H1 (cell line): ENCODE measurements around the gene GNAS. TPM values are rescaled to one million over a fixed set of nuclear protein-coding genes. Genes with fewer than 3 reads are reported as not detected.

Experiments
- CTCF ChIA-PET: fragments of 300-600 bp; sonication (Branson Sonifier 250); formaldehyde crosslinking; loops from one replicate; lab custom pipeline; 2021; ENCODE audit not compliant: partially characterized antibody; lab: Charles Lee
- POLR2A ChIA-PET: fragments of 300-600 bp; sonication (Branson Sonifier 250); formaldehyde crosslinking; loops from one replicate; lab custom pipeline; 2021; ENCODE audit warnings: inconsistent platforms; ENCODE audit not compliant: partially characterized antibody; lab: Charles Lee
- DNase-seq, 2 experiments: peaks; one replicate each; pipeline versions ENCODE4 v3.0.0 to v3.0.0-alpha.2; 2010 to 2022; ENCODE audit warnings: low spot score in 2 of 2, low read depth in 1 of 2, mixed read lengths in 1 of 2
- FAIRE-seq: peaks from 2 replicates; lab custom pipeline; 2011; peaks lifted over from hg19 to GRCh38; lab: Jason Lieb, UNC
- H2AFZ ChIP-seq: 2 replicates; pipeline ENCODE4 v1.8.1; 2012; ENCODE audit warnings: low read length, inconsistent platforms
- H2AK5ac ChIP-seq: 2 replicates; pipeline ENCODE4 v1.6.1; 2013; ENCODE audit warnings: low read depth, low read length
- H2BK120ac ChIP-seq: replicated peaks from 2 replicates; pipeline ENCODE3; 2013; ENCODE audit warnings: low read depth, low read length, inconsistent platforms
- H2BK12ac ChIP-seq: 2 replicates; pipeline ENCODE4 v1.6.1; 2013; ENCODE audit warnings: low read depth, low read length
- H2BK15ac ChIP-seq: 2 replicates; pipeline ENCODE4 v1.6.1; 2013; ENCODE audit warnings: low read length
- H2BK20ac ChIP-seq: 2 replicates; pipeline ENCODE4 v1.6.1; 2013; ENCODE audit warnings: low read length
- H2BK5ac ChIP-seq: 2 replicates; pipeline ENCODE4 v1.6.1; 2013; ENCODE audit warnings: low read depth, low read length
- H3K14ac ChIP-seq: 2 replicates; pipeline ENCODE4 v1.6.1; 2013; ENCODE audit warnings: inconsistent platforms; ENCODE audit not compliant: insufficient read length
- H3K18ac ChIP-seq: 2 replicates; pipeline ENCODE4 v1.6.1; 2013; ENCODE audit warnings: low read length; ENCODE audit errors: extremely low read depth
- H3K23ac ChIP-seq: 2 replicates; pipeline ENCODE4 v1.6.1; 2013; ENCODE audit warnings: inconsistent platforms; ENCODE audit not compliant: insufficient read length
- H3K23me2 ChIP-seq: 2 replicates; pipeline ENCODE4 v1.6.1; 2013; ENCODE audit warnings: low read depth, low read length
- H3K27ac ChIP-seq: 2 replicates; pipeline ENCODE4 v1.6.1; 2011; ENCODE audit warnings: low read depth, low read length, inconsistent platforms
- H3K27me3 ChIP-seq, 4 experiments: replicated peaks in 1 of 4; 1 replicate in 1 of 4; 2 replicates in 3 of 4; pipeline versions ENCODE4 v1.6.1 to v1.8.1; 2011 to 2013; ENCODE audit warnings: low read length in 3 of 4, mild to moderate bottlenecking in 3 of 4, inconsistent platforms in 2 of 4, mixed read lengths in 2 of 4, moderate library complexity in 1 of 4; ENCODE audit not compliant: control insufficient read depth in 3 of 4, insufficient read depth in 3 of 4; ENCODE audit errors: extremely low read depth in 1 of 4
- H3K36me3 ChIP-seq, 4 experiments: 2 replicates each; pipeline versions ENCODE4 v1.6.1 to v1.8.1; 2011 to 2013; ENCODE audit warnings: mild to moderate bottlenecking in 4 of 4, low read length in 3 of 4, moderate library complexity in 2 of 4, control low read depth in 1 of 4, inconsistent platforms in 1 of 4; ENCODE audit not compliant: insufficient read depth in 4 of 4, control insufficient read depth in 2 of 4
- H3K4ac ChIP-seq: replicated peaks from 2 replicates; pipeline ENCODE3; 2013; ENCODE audit warnings: low read length, low read depth, mixed read lengths, inconsistent platforms; ENCODE audit not compliant: insufficient read length
- H3K4me1 ChIP-seq, 4 experiments: replicated peaks in 1 of 4; 1 replicate in 1 of 4; 2 replicates in 3 of 4; pipeline versions ENCODE4 v1.6.1 to v1.8.1; 2011 to 2013; ENCODE audit warnings: low read length in 3 of 4, inconsistent platforms in 2 of 4, mixed read lengths in 1 of 4; ENCODE audit not compliant: insufficient read depth in 4 of 4, control insufficient read depth in 3 of 4
- H3K4me2 ChIP-seq, 2 experiments: 2 replicates each; pipeline versions ENCODE4 v1.6.1 to v1.8.1; 2011 to 2013; ENCODE audit warnings: low read depth in 2 of 2, low read length in 2 of 2, control low read depth in 1 of 2, inconsistent platforms in 1 of 2, mild to moderate bottlenecking in 1 of 2; ENCODE audit not compliant: insufficient read depth in 1 of 2
- H3K4me3 ChIP-seq, 4 experiments: fragments of 200-600, 300-600 bp in 1 of 4; sonication (generic), shearing (Covaris generic), sonication (Bioruptor Twin) in 1 of 4; 2 replicates each; pipeline versions ENCODE4 v1.5.1 to v1.8.1; 2011 to 2016; ENCODE audit warnings: low read length in 4 of 4, low read depth in 3 of 4, control low read depth in 2 of 4, inconsistent platforms in 2 of 4, mild to moderate bottlenecking in 2 of 4, mixed read lengths in 1 of 4, moderate library complexity in 1 of 4; ENCODE audit not compliant: insufficient read depth in 2 of 4; ENCODE audit errors: extremely low read depth in 1 of 4
- H3K56ac ChIP-seq: replicated peaks from 2 replicates; pipeline ENCODE3; 2013; ENCODE audit warnings: low read depth, mild to moderate bottlenecking, mixed read lengths, low read length, inconsistent platforms; ENCODE audit not compliant: insufficient read length
- H3K79me1 ChIP-seq: 2 replicates; pipeline ENCODE4 v1.6.1; 2013; ENCODE audit warnings: low read depth, low read length, control low read depth
- H3K79me2 ChIP-seq, 2 experiments: 2 replicates each; pipeline versions ENCODE4 v1.6.1 to v1.8.1; 2012 to 2013; ENCODE audit warnings: low read length in 2 of 2, mild to moderate bottlenecking in 2 of 2, inconsistent platforms in 1 of 2; ENCODE audit not compliant: insufficient read depth in 2 of 2, control insufficient read depth in 1 of 2
- H3K9ac ChIP-seq, 4 experiments: replicated peaks in 1 of 4; 1 replicate in 1 of 4; 2 replicates in 3 of 4; pipeline versions ENCODE4 v1.6.1 to v1.8.1; 2011 to 2013; ENCODE audit warnings: low read depth in 3 of 4, low read length in 3 of 4, control low read depth in 2 of 4, mild to moderate bottlenecking in 2 of 4, moderate library complexity in 2 of 4, inconsistent platforms in 1 of 4; ENCODE audit errors: extremely low read depth in 1 of 4
- H3K9me3 ChIP-seq, 2 experiments: 2 replicates each; pipeline versions ENCODE4 v1.6.1 to v1.8.1; 2012 to 2013; ENCODE audit warnings: mild to moderate bottlenecking in 2 of 2, moderate library complexity in 2 of 2, control low read depth in 1 of 2, inconsistent platforms in 1 of 2, low read depth in 1 of 2, low read length in 1 of 2, mixed read lengths in 1 of 2; ENCODE audit not compliant: insufficient read depth in 2 of 2
- H4K20me1 ChIP-seq, 2 experiments: replicated peaks in 1 of 2; 2 replicates each; pipeline versions ENCODE3 to v1.8.1; 2011 to 2013; ENCODE audit warnings: inconsistent platforms in 2 of 2, low read length in 2 of 2, mild to moderate bottlenecking in 1 of 2; ENCODE audit not compliant: insufficient read depth in 2 of 2, control insufficient read depth in 1 of 2
- H4K5ac ChIP-seq: 2 replicates; pipeline ENCODE4 v1.6.1; 2013; ENCODE audit warnings: low read length, low read depth, mixed read lengths, inconsistent platforms; ENCODE audit not compliant: insufficient read length
- H4K8ac ChIP-seq: 2 replicates; pipeline ENCODE4 v1.8.0; 2013; ENCODE audit warnings: mild to moderate bottlenecking, moderate library complexity, low read length, inconsistent platforms; ENCODE audit not compliant: insufficient read depth; ENCODE audit errors: extremely low read depth
- H4K91ac ChIP-seq: replicated peaks from 2 replicates; pipeline ENCODE3; 2013; ENCODE audit warnings: low read length, mixed read lengths, inconsistent platforms; ENCODE audit not compliant: insufficient read length
- CBX5 ChIP-seq: fragments of 300-800, 300-1000 bp; sonication (generic); IDR thresholded peaks from 2 replicates; pipeline ENCODE4 v1.7.1; 2016; ENCODE audit warnings: antibody characterized with exemption, low read length, low read depth
- EP300 ChIP-seq, 2 experiments: IDR thresholded peaks; 1 replicate in 1 of 2; 2 replicates in 1 of 2; pipeline ENCODE4 v1.6.1; 2011 to 2012; ENCODE audit warnings: low read depth in 2 of 2, low read length in 2 of 2, mild to moderate bottlenecking in 2 of 2, borderline replicate concordance in 1 of 2, inconsistent platforms in 1 of 2, moderate library complexity in 1 of 2
- KDM1A ChIP-seq: fragments of 200-600, 300-600 bp; sonication (generic); IDR thresholded peaks from 2 replicates; pipeline ENCODE4 v1.7.1; 2016; ENCODE audit warnings: mild to moderate bottlenecking, low read length, borderline replicate concordance
- KDM4A ChIP-seq: IDR thresholded peaks from one replicate; pipeline ENCODE4 v1.7.1; 2012; ENCODE audit warnings: low read depth, mild to moderate bottlenecking, moderate library complexity, low read length, inconsistent platforms; ENCODE audit not compliant: severe bottlenecking
- POU5F1 ChIP-seq: IDR thresholded peaks from 2 replicates; pipeline ENCODE4 v1.6.1; 2011; ENCODE audit warnings: low read depth, mild to moderate bottlenecking, low read length, moderate library complexity
- RFX5 ChIP-seq: IDR thresholded peaks from 2 replicates; pipeline ENCODE4 v1.6.1; 2011; ENCODE audit warnings: low read depth, low read length, improper control_type of control experiment, borderline replicate concordance
- RNF2 ChIP-seq: fragments of 200-900, 300-1000 bp; sonication (generic); IDR thresholded peaks from 2 replicates; pipeline ENCODE4 v1.7.1; 2016; ENCODE audit warnings: borderline replicate concordance, low read depth, mild to moderate bottlenecking, antibody characterized with exemption, low read length; ENCODE audit not compliant: poor library complexity, severe bottlenecking; ENCODE audit errors: missing control alignments
- SP4 ChIP-seq: IDR thresholded peaks from 2 replicates; pipeline ENCODE4 v1.6.1; 2012; ENCODE audit warnings: low read length, inconsistent platforms
- TAF1 ChIP-seq: IDR thresholded peaks from 2 replicates; pipeline ENCODE4 v1.6.1; 2011; ENCODE audit warnings: mild to moderate bottlenecking, low read depth, low read length
- YY1 ChIP-seq: IDR thresholded peaks from 2 replicates; pipeline ENCODE4 v1.6.1; 2011; ENCODE audit warnings: low read depth, mild to moderate bottlenecking, low read length
- WGBS, 2 experiments: shearing (Covaris generic) in 1 of 2; methylation state at CpG; one replicate each; pipeline versions ENCODE4 v1.1.6 to v1.1.7; 2013 to 2015; ENCODE audit warnings: low lambda C conversion rate in 2 of 2, mixed read lengths in 2 of 2, inconsistent platforms in 1 of 2, low coverage in 1 of 2, missing lambda C conversion rate in 1 of 2; ENCODE audit not compliant: insufficient replicate concordance in 2 of 2, insufficient coverage in 1 of 2, insufficient read length in 1 of 2; ENCODE audit errors: extremely low coverage in 1 of 2, missing lambda C conversion rate in 1 of 2; 5-methylcytosine and 5-hydroxymethylcytosine counted together
- polyA plus RNA-seq, 7 experiments: library from polyadenylated mRNA; depleted of rRNA in 3 of 7; stranded (reverse) in 5 of 7; unstranded in 2 of 7; fragments of >200 nt in 5 of 7; fragments of 200-250 nt in 2 of 7; gene quantifications; 1 replicate in 5 of 7; 2 replicates in 1 of 7; 4 replicates in 1 of 7; pipeline versions ENCODE4 v1.2.1 to v1.2.3, GENCODE V29; 2011 to 2013; ENCODE audit warnings: missing spikeins in 2 of 7, mixed read lengths in 2 of 7
- total RNA-seq: library from RNA; stranded (reverse); fragmentation: NEBNext Ultra II Directional; extraction: Animal tissue kit (Norgen Biotek cat#: 25700); gene quantifications from 2 replicates; pipeline ENCODE4 v1.2.1, GENCODE V29; 2021

GNAS gene
- total and polyA plus RNA-seq, 2 of the 8 experiments (the other 6 are each of a cell fraction or from before 2014, with no cell fraction given) = 989 to 1,613 TPM

DNA sequence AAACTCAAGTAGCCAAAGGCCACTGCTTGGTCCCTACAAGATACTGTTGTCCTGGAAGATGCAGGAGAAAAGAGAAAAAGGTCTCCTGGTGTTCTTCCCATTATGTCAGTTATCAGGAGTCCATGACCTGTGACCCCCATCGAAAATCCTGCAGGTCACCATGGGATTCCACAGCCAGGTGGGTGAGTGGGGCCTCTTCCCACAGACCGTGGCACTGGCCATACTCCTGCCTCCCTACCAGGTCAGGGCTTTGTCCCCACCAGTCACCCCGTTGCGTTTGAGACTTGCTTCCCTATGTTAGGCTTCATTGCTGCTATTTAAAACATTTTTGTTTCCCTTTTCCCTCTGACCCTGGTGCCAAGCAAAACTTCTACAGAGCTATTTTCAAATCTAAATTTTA is 60.6 kb downstream of the GNAS start:
- H2AK5ac ChIP-seq = no peak overlapping the region
- no peak overlapping the region for H2BK120ac ChIP-seq
- no peak overlapping the region for H3K18ac ChIP-seq
- H4K20me1 ChIP-seq = peaks cover 0 to 7% of the 10 kb centered on the region in 2 experiments
- H3K79me1 ChIP-seq = no peaks in the 10 kb centered on the region; the same call in 1 of the 2 replicates
- no peaks in the 10 kb centered on the region for H3K27me3 ChIP-seq
- WGBS, 2 experiments = 89% methylated on average over 4 of the region's 4 CpGs; no CpG with 5 or more reads in 1 of the 2 experiments
- no peak overlapping the region for H3K4me3 ChIP-seq
- no peak overlapping the region for H2BK20ac ChIP-seq
- TF ChIP-seq SP4 (no peak), RFX5 (no peak), TAF1 (no peak), CBX5 (no peak), RNF2 (no peak), POU5F1 (no peak), YY1 (no peak), EP300 (IDR thresholded peaks at IDR 0.05; ENCODE audit: borderline replicate concordance in 1 of 2, low read depth in 2 of 2, low read length in 2 of 2) (no peak), KDM4A (no peak), KDM1A (no peak)
- DNase-seq = no peak
- no peak overlapping the region for H3K23ac ChIP-seq
- no peak overlapping the region for H3K4me2 ChIP-seq
- CTCF ChIA-PET = interaction anchor here (1.7 kb wide), 1 partner anchor 295 kb away, joined by 4 read pairs; no protein-coding TSS in a partner anchor
- no peak overlapping the region for H2AFZ ChIP-seq
- peaks cover 30 to 37% (median 34%) of the 10 kb centered on the region in 4 experiments for H3K36me3 ChIP-seq
- H3K4me1 ChIP-seq = no peaks in the 10 kb centered on the region
- no peaks in the 10 kb centered on the region for H3K23me2 ChIP-seq
- no peak overlapping the region for H2BK5ac ChIP-seq
- no peak overlapping the region for H3K56ac ChIP-seq
- no peaks in the 10 kb centered on the region for H3K79me2 ChIP-seq
- H3K9ac ChIP-seq = no peak overlapping the region
- POLR2A ChIA-PET = interaction anchor here (0.7 to 2.1 kb wide), 4 partner anchors 13 to 581 kb away, joined by 3 to 5 read pairs (median 4); no protein-coding TSS in a partner anchor
- H2BK12ac ChIP-seq = no peak overlapping the region
- H2BK15ac ChIP-seq = no peak overlapping the region
- H4K91ac ChIP-seq = no peak overlapping the region
- H3K14ac ChIP-seq = no peak overlapping the region
- no peak overlapping the region for H4K5ac ChIP-seq
- FAIRE-seq = no peak
- no peaks in the 10 kb centered on the region for H3K9me3 ChIP-seq
- H4K8ac ChIP-seq = no peak overlapping the region
- H3K4ac ChIP-seq = no peak overlapping the region
- H3K27ac ChIP-seq = no peak overlapping the region
